IPS DF 6.9 (cell line): Measurements from ENCODE around the gene ADGRG7.

Experiments used
- DNase-seq: peaks from one replicate; pipeline ENCODE4 v3.0.0-alpha.2; 2013; ENCODE audit warnings: low read depth, low spot score
- H3K27ac ChIP-seq: one replicate; pipeline ENCODE4 v1.5.1; 2013; ENCODE audit warnings: low read length, control low read depth
- H3K27me3 ChIP-seq: 2 replicates; pipeline ENCODE4 v1.6.1; 2013; ENCODE audit warnings: mild to moderate bottlenecking, low read length; ENCODE audit not compliant: control insufficient read depth, insufficient read depth
- H3K36me3 ChIP-seq: 2 replicates; pipeline ENCODE4 v1.6.1; 2013; ENCODE audit warnings: low read length; ENCODE audit not compliant: control insufficient read depth, insufficient read depth
- H3K4me1 ChIP-seq: 2 replicates; pipeline ENCODE4 v1.6.1; 2013; ENCODE audit warnings: low read length; ENCODE audit not compliant: control insufficient read depth, insufficient read depth
- H3K4me3 ChIP-seq: 2 replicates; pipeline ENCODE4 v1.5.1; 2013; ENCODE audit warnings: mild to moderate bottlenecking, low read length
- H3K9me3 ChIP-seq: 2 replicates; pipeline ENCODE4 v1.6.1; 2013; ENCODE audit warnings: low read length, inconsistent platforms; ENCODE audit not compliant: control insufficient read depth, insufficient read depth
- WGBS: extraction: QIAGEN DNeasy Blood & Tissue Kit; methylation state at CpG from one replicate; pipeline ENCODE4 v1.1.7; 2013; ENCODE audit warnings: mixed read lengths, missing lambda C conversion rate; ENCODE audit not compliant: insufficient read length, insufficient coverage; 5-methylcytosine and 5-hydroxymethylcytosine counted together

The ADGRG7 gene

GRCh38 chr3:100609305-100609704 is at the start of gene ADGRG7:
ADGRG7 (plus strand) TSS chr3:100609601; CDS start chr3:100609857, 256 bp downstream.
- H3K27ac ChIP-seq = no peak within 1 kb of the TSS
- peaks cover 1% of the 10 kb centered on the region; the same call in 1 of the 2 replicates for H3K4me1 ChIP-seq
- H3K27me3 ChIP-seq = no peaks in the 10 kb centered on the region
- WGBS = no CpG with 5 or more reads among the region's 2 CpGs
- H3K9me3 ChIP-seq = no peaks in the 10 kb centered on the region
- H3K4me3 ChIP-seq = no peak within 1 kb of the TSS
- no peaks in the 10 kb centered on the region for H3K36me3 ChIP-seq
- DNase-seq = no peak

DNA sequence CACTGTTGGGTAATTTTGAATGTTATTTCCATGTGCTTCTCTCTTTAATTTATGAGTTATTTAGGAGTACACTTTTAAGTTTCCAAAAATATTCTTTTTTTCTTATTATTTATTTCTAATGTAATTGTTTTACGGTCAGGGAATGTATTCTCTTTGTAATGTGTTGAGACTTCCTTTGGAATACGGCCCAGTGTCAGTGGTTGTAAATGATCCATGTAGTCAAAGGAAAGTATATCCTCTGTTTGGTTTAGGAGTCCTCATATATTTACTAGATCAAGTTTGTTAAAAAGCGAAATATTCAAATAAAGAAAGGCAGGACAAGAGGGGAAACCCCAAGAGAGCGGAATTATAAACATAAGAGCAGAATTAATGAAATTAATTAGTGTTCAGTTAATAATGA is 49.0 kb upstream of the ADGRG7 start:
- no peaks in the 10 kb centered on the region for H3K4me1 ChIP-seq
- no peak overlapping the region for H3K4me3 ChIP-seq
- no peaks in the 10 kb centered on the region for H3K36me3 ChIP-seq
- no CpG with 5 or more reads among the region's 4 CpGs for WGBS
- H3K27ac ChIP-seq = no peak overlapping the region
- no peaks in the 10 kb centered on the region for H3K9me3 ChIP-seq
- DNase-seq = no peak
- no peaks in the 10 kb centered on the region for H3K27me3 ChIP-seq

DNA sequence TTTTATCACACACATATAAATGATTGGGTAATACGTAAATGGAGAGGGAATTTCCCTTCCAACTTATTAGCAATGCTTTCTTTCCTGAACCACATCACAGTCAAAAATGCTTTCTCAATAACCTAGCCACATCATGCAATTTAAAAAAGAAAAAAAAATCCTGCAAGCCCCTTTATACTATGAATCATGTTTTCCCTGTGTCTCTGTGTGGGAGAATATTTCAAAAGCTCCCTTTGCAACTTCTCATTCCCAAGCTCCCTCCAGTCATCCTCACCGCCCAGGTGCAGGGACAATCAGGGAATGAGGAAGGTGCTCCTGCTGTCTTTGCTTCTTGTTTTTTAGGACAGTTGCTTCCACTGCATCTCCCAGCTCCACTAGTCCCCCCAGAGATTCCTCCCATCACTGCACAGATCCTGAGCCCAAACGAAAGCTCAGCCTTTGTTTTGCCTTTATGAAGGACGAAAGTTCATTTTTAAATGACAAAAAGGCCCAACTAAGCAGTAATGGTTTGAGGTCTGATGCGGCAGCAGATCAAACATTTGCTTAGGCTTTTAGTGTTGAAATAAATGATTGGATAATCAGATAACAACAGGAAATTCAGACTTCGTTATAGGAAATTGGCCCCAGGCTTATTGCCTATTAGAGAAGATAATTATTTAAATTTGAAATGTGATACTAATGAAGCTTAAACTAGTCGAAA is 47.8 kb upstream of the ADGRG7 start:
- H3K36me3 ChIP-seq = no peaks in the 10 kb centered on the region
- WGBS = no CpG with 5 or more reads among the region's 7 CpGs
- no peaks in the 10 kb centered on the region for H3K4me1 ChIP-seq
- DNase-seq = no peak
- no peaks in the 10 kb centered on the region for H3K9me3 ChIP-seq
- H3K4me3 ChIP-seq = no peak overlapping the region
- no peaks in the 10 kb centered on the region for H3K27me3 ChIP-seq
- no peak overlapping the region for H3K27ac ChIP-seq

GRCh38 chr3:100562224-100562857 is 47.1 kb upstream of the ADGRG7 start:
- H3K4me1 ChIP-seq = no peaks in the 10 kb centered on the region
- H3K27ac ChIP-seq = no peak overlapping the region
- H3K9me3 ChIP-seq = no peaks in the 10 kb centered on the region
- no peak overlapping the region for H3K4me3 ChIP-seq
- no peak for DNase-seq
- 100% methylated on average over 1 of the region's 4 CpGs for whole genome bisulfite sequencing
- no peaks in the 10 kb centered on the region for H3K27me3 ChIP-seq
- H3K36me3 ChIP-seq = no peaks in the 10 kb centered on the region

GRCh38 chr3:100563228-100563627 is 46.2 kb upstream of the ADGRG7 start:
- H3K27me3 ChIP-seq = no peaks in the 10 kb centered on the region
- no peak overlapping the region for H3K27ac ChIP-seq
- no peaks in the 10 kb centered on the region for H3K9me3 ChIP-seq
- no CpG with 5 or more reads among the region's 1 CpG for WGBS
- DNase-seq = no peak
- no peak overlapping the region for H3K4me3 ChIP-seq
- no peaks in the 10 kb centered on the region for H3K4me1 ChIP-seq
- no peaks in the 10 kb centered on the region for H3K36me3 ChIP-seq

DNA sequence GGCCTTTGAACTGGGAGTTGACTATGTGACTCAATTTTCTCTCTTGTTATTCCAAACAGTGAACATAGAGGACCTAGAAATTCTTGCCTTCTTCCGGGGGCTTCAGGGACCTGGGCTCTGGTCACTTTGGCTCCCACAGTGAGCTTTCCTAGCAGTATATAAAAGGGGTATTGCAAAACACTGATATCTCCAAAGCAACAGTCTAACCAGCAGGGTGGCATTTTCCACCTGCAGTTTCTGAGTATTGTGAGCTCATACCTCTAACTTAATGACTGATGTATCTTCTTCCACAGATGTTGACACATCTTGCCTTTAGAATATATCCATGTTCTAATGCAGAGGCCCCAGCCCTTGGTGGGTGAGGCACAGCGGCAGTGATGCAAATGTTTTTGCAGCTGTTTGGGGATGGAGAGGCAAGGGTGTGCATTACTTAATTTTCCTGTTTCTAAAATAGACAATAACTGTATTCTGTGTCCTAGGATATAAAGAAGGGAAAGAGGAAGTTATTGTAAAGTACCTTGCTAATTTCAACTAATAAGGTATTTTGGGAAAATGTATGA is 45.7 kb upstream of the ADGRG7 start:
- no CpG with 5 or more reads among the region's 2 CpGs for WGBS
- no peak overlapping the region for H3K27ac ChIP-seq

DNA sequence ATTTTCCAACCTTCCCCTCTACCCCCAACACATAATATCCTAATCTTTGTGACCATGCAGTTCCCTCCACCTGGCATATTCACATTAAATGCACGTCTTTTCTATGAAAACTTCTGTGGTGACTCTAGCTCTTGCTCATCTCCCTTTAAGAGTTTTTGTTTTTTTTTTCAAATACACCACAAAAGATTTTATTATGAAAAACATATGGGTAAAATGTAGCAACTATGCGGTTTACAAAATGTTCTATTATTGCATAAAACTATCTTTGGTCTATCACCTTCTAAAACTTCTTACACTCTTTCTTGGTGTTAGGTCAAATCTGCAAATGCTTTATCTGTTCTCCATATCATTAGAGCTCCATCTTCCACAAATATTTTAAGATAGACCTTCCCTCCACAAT is 38.6 kb upstream of the ADGRG7 start:
- Histone ChIP-seq H3K27me3 (no peaks in the 10 kb centered on the region), H3K36me3 (no peaks in the 10 kb centered on the region), H3K9me3 (no peaks in the 10 kb centered on the region), H3K4me3 (no peak overlapping the region), H3K4me1 (no peaks in the 10 kb centered on the region), H3K27ac (no peak overlapping the region)
- WGBS = no CpG with 5 or more reads among the region's 2 CpGs
- no peak for DNase-seq

More for the DNA sequence above, 45.7 kb upstream of the ADGRG7 start:
- H3K9me3 ChIP-seq = no peaks in the 10 kb centered on the region
- no peaks in the 10 kb centered on the region for H3K4me1 ChIP-seq
- H3K27me3 ChIP-seq = no peaks in the 10 kb centered on the region
- no peak for DNase-seq
- no peak overlapping the region for H3K4me3 ChIP-seq
- H3K36me3 ChIP-seq = no peaks in the 10 kb centered on the region

DNA sequence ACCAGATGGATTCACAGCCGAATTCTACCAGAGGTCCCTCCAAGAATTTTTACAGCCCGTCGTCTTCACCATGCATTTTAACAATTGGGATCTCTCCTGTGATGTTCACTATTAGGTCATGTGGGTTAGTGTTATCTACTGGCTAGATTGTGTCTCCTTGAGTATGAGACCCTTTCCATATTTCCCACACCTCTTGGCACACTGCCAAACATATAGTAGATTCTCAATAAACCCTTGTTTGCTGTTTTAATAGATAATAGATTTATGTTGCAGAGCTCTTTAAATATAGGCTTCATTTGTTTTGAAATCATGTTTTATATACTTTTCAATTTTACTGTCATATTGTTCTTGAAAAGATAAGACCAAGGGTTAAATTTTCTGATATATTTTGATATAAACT is 34.9 kb upstream of the ADGRG7 start:
- Histone ChIP-seq H3K27ac (no peak overlapping the region), H3K4me1 (no peaks in the 10 kb centered on the region), H3K4me3 (no peak overlapping the region)

DNA sequence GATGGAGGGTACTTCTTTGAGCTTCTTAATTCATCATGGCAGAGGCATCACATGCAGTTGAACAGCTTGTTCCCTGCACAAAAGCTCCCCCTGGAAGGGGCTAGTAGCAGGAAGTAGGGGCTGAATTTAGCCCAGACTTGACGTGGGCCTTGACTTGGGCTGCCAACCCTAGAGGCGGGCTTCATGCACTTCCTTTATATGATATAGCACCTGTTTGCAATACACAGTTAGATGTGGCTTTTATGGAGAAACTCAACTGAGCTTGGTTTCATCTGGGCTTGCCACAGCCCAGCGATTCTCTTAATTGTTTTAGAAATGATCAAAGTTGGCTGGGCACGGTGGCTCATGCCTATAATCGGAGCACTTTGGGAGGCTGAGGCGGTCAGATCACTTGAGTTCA is 33.7 kb upstream of the ADGRG7 start:
- Histone ChIP-seq H3K4me3 (no peak overlapping the region), H3K4me1 (no peaks in the 10 kb centered on the region), H3K27ac (no peak overlapping the region), H3K27me3 (no peaks in the 10 kb centered on the region), H3K36me3 (no peaks in the 10 kb centered on the region), H3K9me3 (no peaks in the 10 kb centered on the region)
- DNase-seq = no peak
- no CpG with 5 or more reads among the region's 6 CpGs for WGBS

More for the DNA sequence above, 34.9 kb upstream of the ADGRG7 start:
- no CpG with 5 or more reads among the region's 3 CpGs for WGBS
- DNase-seq = no peak
- Histone ChIP-seq H3K9me3 (no peaks in the 10 kb centered on the region), H3K36me3 (no peaks in the 10 kb centered on the region), H3K27me3 (no peaks in the 10 kb centered on the region)

- H3K4me1 ChIP-seq = no peaks in the 10 kb centered on the region
Measured at GRCh38 chr3:100577382-100578008, 31.9 kb upstream of the ADGRG7 start.

More at GRCh38 chr3:100577382-100578008, 31.9 kb upstream of the ADGRG7 start:
- H3K9me3 ChIP-seq = no peaks in the 10 kb centered on the region
- WGBS = no CpG with 5 or more reads among the region's 1 CpG
- no peak overlapping the region for H3K4me3 ChIP-seq
- no peak overlapping the region for H3K27ac ChIP-seq
- H3K36me3 ChIP-seq = no peaks in the 10 kb centered on the region
- DNase-seq = no peak
- no peaks in the 10 kb centered on the region for H3K27me3 ChIP-seq
